Activated T-helper 2 cell treated with anti-CD3 and anti-CD28 coated beads, Interferon-gamma antibody, Interleukin-2, Interleukin-4, amounts not matched to agents 10 μg/mL and 5 μg/mL and 100 μg/mL, durations not matched to agents 14 hours and 24 hours and 36 hours (primary cell): ENCODE data around the gene TNFAIP6. TPM values are rescaled to one million over a fixed set of nuclear protein-coding genes. Genes with fewer than 3 reads are reported as not detected.
"Not testable (repeated sequence)": the region's sequence is repeated elsewhere in the genome, so short reads cannot be mapped to it uniquely, and the experiment has no call there.

Source experiments
- DNase-seq: peaks from one replicate; pipeline ENCODE4 v3.0.0; 2021; ENCODE audit warnings: low spot score
- H3K27ac Mint-ChIP-seq: one replicate; pipeline ENCODE4 v1.8.0; 2021; ENCODE audit warnings: mixed read lengths
- H3K27me3 Mint-ChIP-seq: one replicate; pipeline ENCODE4 v1.8.0; 2021; ENCODE audit warnings: low read depth, mixed read lengths
- H3K36me3 Mint-ChIP-seq: one replicate; pipeline ENCODE4 v1.8.0; 2021; ENCODE audit warnings: low read depth, mixed read lengths
- H3K4me1 Mint-ChIP-seq: one replicate; pipeline ENCODE4 v1.8.0; 2021; ENCODE audit warnings: low read depth, mixed read lengths
- H3K4me3 Mint-ChIP-seq: one replicate; pipeline ENCODE4 v1.8.0; 2021; ENCODE audit warnings: low read depth, mild to moderate bottlenecking, moderate library complexity, mixed read lengths
- H3K9me3 Mint-ChIP-seq: one replicate; pipeline ENCODE4 v1.8.0; 2021; ENCODE audit warnings: mixed read lengths
- intact Hi-C: fragments of 100-400 bp; cut with micrococcal nuclease; formaldehyde crosslinking; loops from one replicate; pipeline ENCODE4 v1.15.1; 2023
- total RNA-seq: library from RNA; stranded (reverse); gene quantifications from 2 replicates; pipeline ENCODE4 v1.2.3, GENCODE V29; 2022

The TNFAIP6 gene
- total RNA-seq, 1 donor from 2014 or later: not detected

DNA sequence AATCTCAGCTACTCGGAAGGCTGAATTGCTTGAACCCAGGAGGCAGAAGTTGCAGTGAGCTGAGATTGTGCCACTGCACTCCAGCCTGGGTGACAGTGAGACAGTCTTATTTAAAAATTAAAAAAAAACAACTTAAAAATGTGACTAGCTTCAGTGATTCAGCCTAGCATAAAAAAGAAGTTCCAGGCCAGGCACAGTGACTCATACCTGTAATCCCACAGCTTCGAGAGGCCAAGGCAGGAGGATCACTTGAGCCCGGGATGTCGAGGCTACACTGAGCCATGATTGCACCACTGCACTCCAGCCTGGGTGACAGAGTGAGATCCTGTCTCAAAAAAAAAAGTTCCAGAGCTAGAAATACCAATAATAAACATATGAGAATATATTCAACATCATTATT, 13.2 kb upstream of the TNFAIP6 start:
- DNase-seq, H3K36me3 Mint-ChIP-seq, intact Hi-C loops, H3K4me1 Mint-ChIP-seq, H3K27ac Mint-ChIP-seq, H3K9me3 Mint-ChIP-seq, H3K4me3 Mint-ChIP-seq, H3K27me3 Mint-ChIP-seq: not testable (repeated sequence)

- Mint-ChIP-seq H3K27ac (no peak overlapping the region), H3K4me3 (no peak overlapping the region), H3K4me1 (no peaks in the 10 kb centered on the region), H3K36me3 (no peaks in the 10 kb centered on the region), H3K9me3 (peaks cover 7% of the 10 kb centered on the region), H3K27me3 (peaks cover 4% of the 10 kb centered on the region)
- no peak for DNase-seq
- intact Hi-C loops: no loop called here
Observed at GRCh38 chr2:151344906-151345305, 12.5 kb upstream of the TNFAIP6 start.

GRCh38 chr2:151347294-151347693, 10.1 kb upstream of the TNFAIP6 start:
- DNase-seq: no peak
- Mint-ChIP-seq H3K9me3 (no peaks in the 10 kb centered on the region), H3K27ac (no peak overlapping the region), H3K4me1 (no peaks in the 10 kb centered on the region), H3K27me3 (peaks cover 4% of the 10 kb centered on the region), H3K36me3 (no peaks in the 10 kb centered on the region), H3K4me3 (no peak overlapping the region)
- intact Hi-C loops: no loop called here

DNA sequence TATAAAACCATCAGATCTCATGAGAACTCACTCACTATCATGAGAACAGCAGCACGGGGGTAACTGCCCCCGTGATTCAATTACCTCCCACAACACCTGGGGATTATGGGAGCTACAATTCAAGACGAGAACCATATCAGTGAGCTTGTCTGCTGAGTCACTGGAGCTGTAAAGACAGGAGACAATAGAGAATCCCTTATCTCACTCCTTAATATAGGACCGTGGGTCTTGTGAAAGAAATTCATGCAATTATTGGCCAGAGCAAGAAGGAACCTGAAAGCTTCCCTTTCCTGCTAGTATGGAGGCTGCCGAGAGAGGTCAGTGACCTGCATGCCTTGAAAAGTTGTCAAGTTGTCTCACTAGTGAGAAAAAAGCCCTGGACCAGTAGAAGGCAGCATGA, 9.5 kb upstream of the TNFAIP6 start:
- Mint-ChIP-seq H3K27ac (no peak overlapping the region), H3K36me3 (no peaks in the 10 kb centered on the region), H3K4me1 (no peaks in the 10 kb centered on the region)

DNA sequence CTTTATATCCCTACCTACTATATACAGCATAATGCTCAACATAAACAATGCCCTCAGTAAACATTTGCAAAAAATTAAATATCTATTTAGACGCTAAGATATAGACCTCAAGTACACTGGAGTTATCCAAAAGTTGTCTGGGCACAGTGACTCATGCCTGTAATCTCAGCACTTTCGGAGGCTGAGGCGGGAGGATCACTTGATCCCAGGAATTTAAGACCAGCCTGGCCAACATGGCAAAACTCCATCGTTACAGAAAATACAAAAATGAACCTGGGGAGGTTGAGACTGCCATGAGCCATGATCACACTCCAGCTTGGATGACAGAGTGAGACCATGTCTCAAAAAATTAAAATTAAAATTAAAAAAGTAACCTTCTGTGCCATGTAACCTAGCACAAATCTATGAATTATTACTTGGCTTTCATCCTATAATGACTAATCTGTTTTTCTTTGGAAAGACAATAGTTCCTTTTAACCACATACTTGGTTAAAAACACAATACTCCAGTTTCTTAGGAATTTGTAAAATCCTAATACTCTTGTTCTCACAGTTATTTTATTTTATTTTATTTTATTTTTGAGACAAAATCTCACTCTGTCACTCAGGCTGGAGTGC, 6.7 kb upstream of the TNFAIP6 start:
- Mint-ChIP-seq H3K36me3 (no peaks in the 10 kb centered on the region), H3K27ac (no peak overlapping the region), H3K9me3 (no peaks in the 10 kb centered on the region), H3K4me1 (no peaks in the 10 kb centered on the region), H3K27me3 (peaks cover 6% of the 10 kb centered on the region), H3K4me3 (no peak overlapping the region)
- DNase-seq: no peak
- intact Hi-C loops: no loop called here

More for the DNA sequence above, 9.5 kb upstream of the TNFAIP6 start:
- no peak for DNase-seq
- Mint-ChIP-seq H3K9me3 (no peaks in the 10 kb centered on the region), H3K4me3 (no peak overlapping the region), H3K27me3 (peaks cover 6% of the 10 kb centered on the region)
- intact Hi-C loops: no loop called here

GRCh38 chr2:151353995-151354394, 3.4 kb upstream of the TNFAIP6 start:
- intact Hi-C loops: no loop called here
- H3K4me3 Mint-ChIP-seq: no peak overlapping the region
- H3K4me1 Mint-ChIP-seq: no peaks in the 10 kb centered on the region
- H3K36me3 Mint-ChIP-seq: no peaks in the 10 kb centered on the region
- no peak for DNase-seq
- H3K27me3 Mint-ChIP-seq: peaks cover 17% of the 10 kb centered on the region
- H3K27ac Mint-ChIP-seq: no peak overlapping the region
- H3K9me3 Mint-ChIP-seq: no peaks in the 10 kb centered on the region

DNA sequence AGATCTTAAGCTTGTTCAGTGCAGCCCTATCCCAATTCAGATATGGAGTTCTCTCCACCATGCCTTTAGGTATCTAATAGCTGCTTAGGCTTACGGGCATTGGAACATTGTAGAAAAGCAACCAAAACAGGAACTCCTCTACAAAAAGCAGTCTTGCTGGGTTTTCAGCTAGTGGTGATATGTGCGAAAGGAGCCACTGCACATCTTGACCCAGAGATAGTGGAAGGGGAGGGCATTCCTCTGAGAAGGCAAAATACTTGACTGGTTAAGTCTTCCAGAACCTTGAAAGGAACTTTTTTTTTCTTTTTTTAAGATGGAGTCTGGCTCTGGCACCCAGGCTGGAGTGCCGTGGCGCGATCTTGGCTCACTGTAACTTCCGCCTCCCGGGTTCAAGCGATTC, 2.6 kb upstream of the TNFAIP6 start:
- no peak overlapping the region for H3K4me3 Mint-ChIP-seq
- H3K4me1 Mint-ChIP-seq: no peaks in the 10 kb centered on the region
- H3K9me3 Mint-ChIP-seq: no peaks in the 10 kb centered on the region
- no peak for DNase-seq
- no peak overlapping the region for H3K27ac Mint-ChIP-seq
- H3K36me3 Mint-ChIP-seq: no peaks in the 10 kb centered on the region
- peaks cover 15% of the 10 kb centered on the region for H3K27me3 Mint-ChIP-seq
- intact Hi-C loops: no loop called here

- Mint-ChIP-seq H3K27me3 (peaks cover 15% of the 10 kb centered on the region), H3K4me1 (no peaks in the 10 kb centered on the region), H3K9me3 (no peaks in the 10 kb centered on the region), H3K27ac (no peak overlapping the region), H3K4me3 (no peak overlapping the region), H3K36me3 (no peaks in the 10 kb centered on the region)
- no peak for DNase-seq
- intact Hi-C loops: no loop called here
Observed at GRCh38 chr2:151358166-151358970, 976 bp downstream of the TNFAIP6 start.

DNA sequence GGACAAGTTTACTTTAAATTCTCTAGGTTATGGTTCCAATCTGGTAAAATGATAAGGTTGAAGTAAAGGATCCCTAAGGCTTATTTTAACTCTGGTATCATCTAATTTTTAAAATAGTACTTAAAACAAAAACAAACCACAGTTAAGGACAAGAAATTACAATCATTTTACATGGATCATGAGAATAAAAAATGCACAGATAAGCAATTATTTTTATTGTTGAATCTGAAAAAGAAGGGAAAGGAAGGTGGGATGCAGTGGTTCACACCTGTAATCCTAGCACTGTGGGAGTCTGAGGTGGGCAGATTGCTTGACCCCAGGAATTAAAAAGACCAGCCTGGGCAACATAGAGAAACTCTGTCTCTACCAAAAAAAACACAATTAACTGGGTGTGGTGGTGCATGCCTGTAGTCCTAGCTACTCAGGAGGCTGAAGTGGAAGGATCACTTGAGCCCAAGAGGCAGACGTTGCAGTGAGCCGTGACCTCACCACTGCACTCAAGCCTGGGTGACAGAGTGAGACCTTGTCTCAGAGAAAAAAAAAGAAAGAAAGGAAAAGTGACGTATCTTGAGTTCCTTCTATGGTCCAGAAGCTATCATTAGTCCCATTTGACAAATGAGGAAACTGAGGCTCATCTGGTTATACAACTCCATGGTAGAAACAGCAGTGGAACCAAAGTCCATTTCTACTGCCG, 2.5 kb downstream of the TNFAIP6 start:
- no peak for DNase-seq
- intact Hi-C loops: no loop called here
- H3K4me3 Mint-ChIP-seq: no peak overlapping the region
- no peak overlapping the region for H3K27ac Mint-ChIP-seq
- no peaks in the 10 kb centered on the region for H3K36me3 Mint-ChIP-seq
- no peaks in the 10 kb centered on the region for H3K9me3 Mint-ChIP-seq
- peaks cover 15% of the 10 kb centered on the region for H3K27me3 Mint-ChIP-seq
- H3K4me1 Mint-ChIP-seq: no peaks in the 10 kb centered on the region

GRCh38 chr2:151361674-151362370, 4.4 kb downstream of the TNFAIP6 start:
- Mint-ChIP-seq H3K36me3 (no peaks in the 10 kb centered on the region), H3K4me1 (no peaks in the 10 kb centered on the region), H3K4me3 (no peak overlapping the region), H3K27me3 (peaks cover 6% of the 10 kb centered on the region), H3K27ac (no peak overlapping the region), H3K9me3 (no peaks in the 10 kb centered on the region)
- intact Hi-C loops: no loop called here
- no peak for DNase-seq

DNA sequence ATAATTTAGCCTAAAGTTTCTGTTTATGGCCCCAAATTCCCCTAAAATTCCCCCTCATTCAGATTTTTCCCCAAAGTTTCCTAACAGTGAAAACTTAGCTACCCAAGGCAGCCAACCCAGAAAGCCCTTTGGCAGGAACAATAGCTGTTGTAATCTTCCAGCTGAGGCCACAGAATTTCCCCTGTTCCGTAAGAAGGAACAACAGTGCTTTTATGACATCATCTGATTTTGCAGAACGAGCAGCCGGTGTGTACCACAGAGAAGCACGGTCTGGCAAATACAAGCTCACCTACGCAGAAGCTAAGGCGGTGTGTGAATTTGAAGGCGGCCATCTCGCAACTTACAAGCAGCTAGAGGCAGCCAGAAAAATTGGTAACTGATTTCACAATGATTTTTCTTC, 6.3 kb downstream of the TNFAIP6 start:
- no peaks in the 10 kb centered on the region for H3K36me3 Mint-ChIP-seq
- intact Hi-C loops: no loop called here
- H3K9me3 Mint-ChIP-seq: no peaks in the 10 kb centered on the region
- no peak overlapping the region for H3K27ac Mint-ChIP-seq
- no peak overlapping the region for H3K4me3 Mint-ChIP-seq
- peaks cover 2% of the 10 kb centered on the region for H3K27me3 Mint-ChIP-seq
- DNase-seq: no peak
- no peaks in the 10 kb centered on the region for H3K4me1 Mint-ChIP-seq

GRCh38 chr2:151367571-151367970, 10.2 kb downstream of the TNFAIP6 start:
- Mint-ChIP-seq H3K27me3 (peaks cover 2% of the 10 kb centered on the region), H3K4me3 (no peak overlapping the region), H3K4me1 (no peaks in the 10 kb centered on the region), H3K36me3 (no peaks in the 10 kb centered on the region), H3K9me3 (no peaks in the 10 kb centered on the region), H3K27ac (no peak overlapping the region)
- DNase-seq: no peak
- intact Hi-C loops: no loop called here

GRCh38 chr2:151374436-151374835, 17.0 kb downstream of the TNFAIP6 start:
- peaks cover 4% of the 10 kb centered on the region for H3K4me1 Mint-ChIP-seq
- DNase-seq: no peak

More at GRCh38 chr2:151374436-151374835, 17.0 kb downstream of the TNFAIP6 start:
- Mint-ChIP-seq H3K4me3 (no peak overlapping the region), H3K27me3 (peaks cover 2% of the 10 kb centered on the region), H3K27ac (no peak overlapping the region), H3K36me3 (no peaks in the 10 kb centered on the region), H3K9me3 (no peaks in the 10 kb centered on the region)
- intact Hi-C loops: no loop called here
